ENCODE results near the gene KPNB1.

DNA sequence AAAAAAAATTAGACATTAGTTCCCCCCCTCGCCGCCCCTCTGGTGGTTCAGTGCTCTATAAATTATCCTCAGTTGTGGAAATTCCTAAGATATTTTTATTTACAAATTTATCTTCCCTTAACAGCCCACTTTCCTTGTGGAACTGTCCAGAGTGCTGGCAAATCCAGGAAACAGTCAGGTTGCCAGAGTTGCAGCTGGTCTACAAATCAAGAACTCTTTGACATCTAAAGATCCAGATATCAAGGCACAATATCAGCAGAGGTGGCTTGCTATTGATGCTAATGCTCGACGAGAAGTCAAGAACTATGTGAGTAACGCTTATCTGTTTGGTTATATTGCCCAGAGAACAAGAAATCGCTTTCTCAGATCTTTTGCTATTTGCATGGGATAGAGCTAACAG is 2.9 kb downstream of the KPNB1 start:
- TF ChIP-seq, protein P1, sequence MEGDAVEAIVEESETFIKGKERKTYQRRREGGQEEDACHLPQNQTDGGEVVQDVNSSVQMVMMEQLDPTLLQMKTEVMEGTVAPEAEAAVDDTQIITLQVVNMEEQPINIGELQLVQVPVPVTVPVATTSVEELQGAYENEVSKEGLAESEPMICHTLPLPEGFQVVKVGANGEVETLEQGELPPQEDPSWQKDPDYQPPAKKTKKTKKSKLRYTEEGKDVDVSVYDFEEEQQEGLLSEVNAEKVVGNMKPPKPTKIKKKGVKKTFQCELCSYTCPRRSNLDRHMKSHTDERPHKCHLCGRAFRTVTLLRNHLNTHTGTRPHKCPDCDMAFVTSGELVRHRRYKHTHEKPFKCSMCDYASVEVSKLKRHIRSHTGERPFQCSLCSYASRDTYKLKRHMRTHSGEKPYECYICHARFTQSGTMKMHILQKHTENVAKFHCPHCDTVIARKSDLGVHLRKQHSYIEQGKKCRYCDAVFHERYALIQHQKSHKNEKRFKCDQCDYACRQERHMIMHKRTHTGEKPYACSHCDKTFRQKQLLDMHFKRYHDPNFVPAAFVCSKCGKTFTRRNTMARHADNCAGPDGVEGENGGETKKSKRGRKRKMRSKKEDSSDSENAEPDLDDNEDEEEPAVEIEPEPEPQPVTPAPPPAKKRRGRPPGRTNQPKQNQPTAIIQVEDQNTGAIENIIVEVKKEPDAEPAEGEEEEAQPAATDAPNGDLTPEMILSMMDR (IDR thresholded peaks at IDR 0.05; ENCODE audit: insufficient read depth, low read depth, low read length) = no peak
- TF ChIP-seq EZH2 (IDR thresholded peaks at IDR 0.05; ENCODE audit: insufficient read depth, low read length) = no peak
